Lung (tissue), 12 donors: ENCODE measurements around the gene GYG1. TPM values are rescaled to one million over a fixed set of nuclear protein-coding genes. Genes with fewer than 3 reads are reported as not detected.

Experiments used
- ATAC-seq: fragments of 200-7000 bp; cut with Tn5 transposase; one replicate; pipeline ENCODE4 v1.9.1; 2020; ENCODE audit warnings: moderate number of reproducible peaks; ENCODE audit not compliant: insufficient read depth, low FRiP score
- DNase-seq, 3 donors: peaks; one replicate each; pipeline ENCODE4 v3.0.0-alpha.2; 2013 to 2017
- H3K27ac ChIP-seq, 2 donors: one replicate each; pipeline ENCODE4 v1.5.1; 2013; ENCODE audit warnings: mild to moderate bottlenecking in 2 of 2, moderate library complexity in 2 of 2, control low read depth in 1 of 2, inconsistent platforms in 1 of 2, low read depth in 1 of 2, low read length in 1 of 2
- H3K27me3 ChIP-seq, 3 donors: one replicate each; pipeline ENCODE4 v1.5.1; 2013; ENCODE audit warnings: low read length in 2 of 3; ENCODE audit not compliant: control insufficient read depth in 3 of 3, insufficient read depth in 3 of 3
- H3K36me3 ChIP-seq, 4 donors: one replicate each; pipeline ENCODE4 v1.5.1; 2013; ENCODE audit warnings: low read length in 4 of 4, mild to moderate bottlenecking in 1 of 4, moderate library complexity in 1 of 4; ENCODE audit not compliant: control insufficient read depth in 4 of 4, insufficient read depth in 4 of 4
- H3K4me1 ChIP-seq, 5 donors: one replicate each; pipeline ENCODE4 v1.5.1; 2013; ENCODE audit warnings: low read length in 5 of 5, mild to moderate bottlenecking in 2 of 5, moderate library complexity in 1 of 5; ENCODE audit not compliant: control insufficient read depth in 5 of 5, insufficient read depth in 5 of 5
- H3K4me3 ChIP-seq: one replicate; pipeline ENCODE4 v1.5.1; 2013; ENCODE audit warnings: mild to moderate bottlenecking, control low read depth, moderate library complexity
- H3K9ac ChIP-seq, 2 donors: one replicate each; pipeline ENCODE4 v1.5.1; 2013; ENCODE audit warnings: low read length in 2 of 2, control low read depth in 1 of 2; ENCODE audit not compliant: insufficient read depth in 1 of 2
- H3K9me3 ChIP-seq, 4 donors: one replicate each; pipeline ENCODE4 v1.5.1; 2013; ENCODE audit warnings: low read length in 3 of 4, mild to moderate bottlenecking in 1 of 4, moderate library complexity in 1 of 4; ENCODE audit not compliant: control insufficient read depth in 4 of 4, insufficient read depth in 3 of 4
- CTCF ChIP-seq: IDR thresholded peaks from 2 replicates; pipeline ENCODE4 v1.5.1; 2012; ENCODE audit warnings: mild to moderate bottlenecking; ENCODE audit errors: control extremely low read depth, extremely low read depth
- WGBS, 2 donors: extraction: QIAGEN DNeasy Blood & Tissue Kit; methylation state at CpG; one replicate each; pipeline ENCODE4 v1.1.7; 2013; 5-methylcytosine and 5-hydroxymethylcytosine counted together
- polyA plus RNA-seq, 2 donors: library from polyadenylated mRNA; stranded (reverse); fragments of 200-250 nt; gene quantifications; one replicate each; pipeline ENCODE4 v1.2.1, GENCODE V29; 2013
- total RNA-seq, 2 donors: library from RNA; depleted of rRNA in 1 of 2; stranded (reverse); fragments of >200 nt in 1 of 2; gene quantifications; one replicate each; pipeline ENCODE4 v1.2.1, GENCODE V29; 2014 to 2021
- donor health status: control.
- donor health status: control.
- donor health status: Bipolar disorder and iron deficiency.
- donor health status: healthy.
- donor health status: DM: yes; HTN: yes; CAD: no.

The GYG1 gene
- total and polyA plus RNA-seq, 4 donors: 23.2 to 115 (median 60.2) TPM

- no peak for TF ChIP-seq CTCF
- Histone ChIP-seq H3K9ac (no peak overlapping the region), H3K9me3 (no peaks in the 10 kb centered on the region), H3K36me3 (no peaks in the 10 kb centered on the region), H3K4me3 (no peak overlapping the region), H3K27me3 (no peaks in the 10 kb centered on the region), H3K27ac (no peak overlapping the region), H3K4me1 (peaks cover 0 to 55% (median 10%) of the 10 kb centered on the region in 5 donors)
- peak in 2 of 3 donors; percentile 90 to 94 for DNase-seq
- no peak for ATAC-seq
- 70 to 72% methylated on average over 1 of the region's 1 CpG for WGBS, 2 donors
Measured at GRCh38 chr3:148968321-148968720, 23.0 kb upstream of the GYG1 start.

- WGBS, 2 donors: 86 to 88% methylated on average over 7 of the region's 7 CpGs
- TF ChIP-seq CTCF: no peak
- Histone ChIP-seq H3K36me3 (no peaks in the 10 kb centered on the region), H3K9ac (peak overlapping the region in 1 of 2 donors; percentile 47), H3K4me3 (no peak overlapping the region), H3K4me1 (peaks cover 0 to 72% (median 10%) of the 10 kb centered on the region in 5 donors), H3K27me3 (no peaks in the 10 kb centered on the region), H3K27ac (no peak overlapping the region), H3K9me3 (no peaks in the 10 kb centered on the region)
- ATAC-seq (no peak), DNase-seq (peak; percentile 48 to 76 (median 75))
Measured at GRCh38 chr3:148970271-148970670, 21.1 kb upstream of the GYG1 start.

- no peaks in the 10 kb centered on the region for H3K27me3 ChIP-seq
- 71 to 87% methylated on average over 1 of the region's 1 CpG for WGBS, 2 donors
- H3K36me3 ChIP-seq: no peaks in the 10 kb centered on the region
- H3K9me3 ChIP-seq: no peaks in the 10 kb centered on the region
- no peak overlapping the region for H3K9ac ChIP-seq
- H3K4me1 ChIP-seq: peaks cover 0 to 76% (median 14%) of the 10 kb centered on the region in 5 donors
- peak; percentile 83 to 97 (median 95) for DNase-seq
- no peak overlapping the region for H3K27ac ChIP-seq
- TF ChIP-seq CTCF: no peak
- ATAC-seq: no peak
- no peak overlapping the region for H3K4me3 ChIP-seq
Measured at GRCh38 chr3:148971401-148972163, 19.8 kb upstream of the GYG1 start.
